ENCODE results near the gene RECQL5. TPM values are rescaled to one million over a fixed set of nuclear protein-coding genes. Genes with fewer than 3 reads are reported as not detected.

RECQL5 gene
- total RNA-seq, 1 donor from 2014 or later: 34.4 TPM

DNA sequence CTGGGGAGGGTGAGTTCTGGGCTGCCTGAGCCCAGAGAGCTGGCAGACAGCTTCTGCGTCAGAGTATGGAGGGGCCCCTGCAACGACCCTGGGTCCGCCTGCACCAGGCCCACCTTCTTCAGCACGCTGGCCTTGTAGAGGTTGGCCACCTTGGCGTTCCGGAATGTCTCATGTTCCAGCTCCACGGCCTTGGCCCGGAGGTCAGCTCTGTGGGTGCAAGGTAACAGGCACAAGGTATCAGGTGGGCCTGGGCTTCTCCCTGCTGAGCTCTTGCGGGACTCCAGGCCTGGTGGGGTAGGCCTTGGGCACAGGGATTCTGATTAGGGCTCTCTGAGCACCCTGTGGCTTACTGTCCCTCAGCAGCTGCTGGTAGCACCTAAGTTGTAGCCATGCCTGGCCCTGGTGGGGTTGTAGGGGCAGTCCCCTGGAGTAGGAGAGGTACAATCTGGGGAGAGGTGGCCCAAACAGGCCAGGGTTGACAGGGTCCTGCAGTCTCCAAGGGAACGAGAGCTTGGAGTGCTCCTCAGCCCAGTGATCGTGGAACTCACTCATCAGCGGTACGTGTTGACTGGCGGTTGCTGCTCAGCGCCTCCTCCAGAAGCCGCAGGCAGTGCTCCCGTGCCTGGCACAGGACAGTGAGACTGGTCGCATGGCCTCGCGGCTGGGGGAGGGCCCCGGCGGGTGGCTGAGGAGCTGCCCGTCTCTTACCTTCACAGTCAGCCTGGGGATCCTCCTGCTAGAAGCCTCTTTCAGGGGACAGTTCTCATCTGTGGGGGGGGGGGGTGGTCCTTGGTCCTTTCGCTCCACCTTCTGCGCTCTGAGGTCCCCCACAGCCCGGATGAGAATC lies 36.7 kb downstream of the RECQL5 start:
- H3K36me3 Mint-ChIP-seq (ENCODE audit: low read depth): no peaks in the 10 kb centered on the region
- no peaks in the 10 kb centered on the region for H3K9me3 Mint-ChIP-seq
- peaks cover 2% of the 10 kb centered on the region for H3K4me1 Mint-ChIP-seq
- H3K27ac Mint-ChIP-seq: no peak overlapping the region
- no peak for DNase-seq
- H3K4me3 Mint-ChIP-seq: no peak overlapping the region
- intact Hi-C loops (cut with micrococcal nuclease): no loop called here
- no peaks in the 10 kb centered on the region for H3K27me3 Mint-ChIP-seq

DNA sequence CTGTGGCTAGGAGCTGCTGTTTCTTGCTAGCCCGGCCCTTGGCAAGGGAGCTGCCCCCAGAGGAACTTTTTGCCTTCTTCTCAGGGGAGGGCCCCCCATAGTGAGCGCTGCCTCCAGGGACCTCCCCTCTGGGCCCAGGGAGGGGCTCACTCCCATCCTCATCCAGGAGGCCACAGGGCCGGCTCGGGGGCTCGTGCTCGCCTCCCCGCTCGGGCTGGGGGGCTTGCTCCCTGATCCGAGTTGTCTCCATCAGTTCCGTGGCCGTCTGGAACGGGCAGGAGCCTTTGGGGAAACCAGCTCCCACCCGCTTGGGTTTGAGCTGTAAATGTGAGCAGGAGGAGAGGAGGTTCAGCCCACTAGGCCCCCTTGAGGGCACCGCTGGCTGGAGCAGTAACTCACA lies 37.8 kb downstream of the RECQL5 start:
- intact Hi-C loops (cut with micrococcal nuclease): no loop called here
- no peaks in the 10 kb centered on the region for H3K36me3 Mint-ChIP-seq (ENCODE audit: low read depth)
- H3K9me3 Mint-ChIP-seq: no peaks in the 10 kb centered on the region
- H3K4me3 Mint-ChIP-seq: no peak overlapping the region
- DNase-seq: no peak
- H3K4me1 Mint-ChIP-seq: peaks cover 2% of the 10 kb centered on the region
- no peak overlapping the region for H3K27ac Mint-ChIP-seq
- H3K27me3 Mint-ChIP-seq: no peaks in the 10 kb centered on the region

DNA sequence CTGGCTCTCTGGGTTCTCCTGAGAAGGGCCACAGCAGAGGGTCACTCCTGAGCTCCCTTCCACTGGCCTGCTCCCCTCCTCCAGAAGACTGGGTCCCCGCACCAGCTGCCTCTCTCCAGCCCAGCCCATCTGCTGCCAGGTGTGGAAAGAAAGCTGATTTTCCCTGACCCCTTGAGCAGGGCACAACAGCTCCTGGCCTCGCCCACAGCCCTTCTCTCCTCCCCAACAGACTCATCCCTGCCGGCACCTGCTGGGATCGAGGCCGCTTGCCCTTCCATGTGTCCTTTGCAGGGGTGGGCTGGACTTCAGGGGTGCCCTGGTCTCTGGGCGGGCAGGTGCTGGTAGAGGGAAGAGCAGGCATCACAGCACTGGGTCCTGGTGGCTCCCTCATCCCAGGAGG lies 38.5 kb downstream of the RECQL5 start:
- Mint-ChIP-seq H3K36me3 (ENCODE audit: low read depth) (no peaks in the 10 kb centered on the region), H3K9me3 (no peaks in the 10 kb centered on the region), H3K4me3 (no peak overlapping the region), H3K27ac (no peak overlapping the region), H3K4me1 (no peaks in the 10 kb centered on the region), H3K27me3 (no peaks in the 10 kb centered on the region)
- intact Hi-C loops (cut with micrococcal nuclease): no loop called here
- DNase-seq: no peak

DNA sequence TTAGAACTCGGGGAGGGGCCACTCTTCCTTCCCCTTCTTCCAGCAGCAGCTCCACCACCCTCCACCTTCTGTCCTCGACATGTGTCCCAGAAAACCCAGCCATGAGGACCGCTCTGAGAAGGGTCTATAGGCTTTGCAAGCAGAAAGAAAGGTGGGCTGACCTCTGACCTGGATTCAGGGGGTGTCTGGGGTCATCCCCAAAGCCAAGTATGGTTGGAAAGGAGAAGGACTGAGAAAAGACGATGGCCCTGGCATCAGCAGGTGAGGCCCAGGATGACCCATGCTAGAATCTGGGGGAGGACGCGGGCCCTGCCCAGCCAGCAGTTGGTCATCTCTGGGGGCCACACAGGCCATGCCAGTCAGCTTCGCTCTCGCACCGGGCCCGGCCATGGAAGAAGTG lies 39.9 kb downstream of the RECQL5 start:
- no peak overlapping the region for H3K4me3 Mint-ChIP-seq
- intact Hi-C loops (cut with micrococcal nuclease): no loop called here
- H3K4me1 Mint-ChIP-seq: no peaks in the 10 kb centered on the region
- H3K27me3 Mint-ChIP-seq: no peaks in the 10 kb centered on the region
- H3K36me3 Mint-ChIP-seq (ENCODE audit: low read depth): no peaks in the 10 kb centered on the region
- no peak overlapping the region for H3K27ac Mint-ChIP-seq
- H3K9me3 Mint-ChIP-seq: no peaks in the 10 kb centered on the region
- no peak for DNase-seq

DNA sequence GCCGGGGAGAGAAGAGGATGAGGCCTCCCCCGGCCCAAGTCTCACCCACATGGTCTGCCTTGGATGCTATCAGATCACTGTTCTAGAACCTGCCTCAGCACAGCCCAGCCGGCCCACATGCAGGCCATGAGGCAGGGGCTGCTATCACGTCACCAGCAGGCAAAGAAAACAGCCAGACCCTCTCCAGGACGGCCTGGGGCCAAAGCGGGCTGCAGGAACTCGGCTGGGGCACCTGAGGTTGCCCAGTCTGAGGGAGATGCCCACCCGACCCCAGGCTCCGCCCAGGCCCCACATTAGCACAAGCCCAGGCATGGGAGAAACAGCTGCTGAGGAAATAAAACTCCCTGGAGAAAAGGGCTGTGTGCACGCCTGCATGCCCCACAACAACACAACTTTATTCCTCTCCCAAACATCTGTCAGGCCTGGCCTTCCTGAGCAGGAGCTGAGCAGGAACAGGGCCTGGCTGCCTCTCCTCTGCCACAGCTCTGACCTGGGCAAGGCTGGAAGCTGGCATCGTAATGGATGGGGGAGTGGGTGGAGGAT lies 40.4 kb downstream of the RECQL5 start:
- Mint-ChIP-seq H3K27me3 (no peaks in the 10 kb centered on the region), H3K36me3 (ENCODE audit: low read depth) (no peaks in the 10 kb centered on the region), H3K27ac (no peak overlapping the region), H3K4me1 (no peaks in the 10 kb centered on the region), H3K9me3 (no peaks in the 10 kb centered on the region), H3K4me3 (no peak overlapping the region)
- intact Hi-C loops (cut with micrococcal nuclease): no loop called here
- no peak for DNase-seq

DNA sequence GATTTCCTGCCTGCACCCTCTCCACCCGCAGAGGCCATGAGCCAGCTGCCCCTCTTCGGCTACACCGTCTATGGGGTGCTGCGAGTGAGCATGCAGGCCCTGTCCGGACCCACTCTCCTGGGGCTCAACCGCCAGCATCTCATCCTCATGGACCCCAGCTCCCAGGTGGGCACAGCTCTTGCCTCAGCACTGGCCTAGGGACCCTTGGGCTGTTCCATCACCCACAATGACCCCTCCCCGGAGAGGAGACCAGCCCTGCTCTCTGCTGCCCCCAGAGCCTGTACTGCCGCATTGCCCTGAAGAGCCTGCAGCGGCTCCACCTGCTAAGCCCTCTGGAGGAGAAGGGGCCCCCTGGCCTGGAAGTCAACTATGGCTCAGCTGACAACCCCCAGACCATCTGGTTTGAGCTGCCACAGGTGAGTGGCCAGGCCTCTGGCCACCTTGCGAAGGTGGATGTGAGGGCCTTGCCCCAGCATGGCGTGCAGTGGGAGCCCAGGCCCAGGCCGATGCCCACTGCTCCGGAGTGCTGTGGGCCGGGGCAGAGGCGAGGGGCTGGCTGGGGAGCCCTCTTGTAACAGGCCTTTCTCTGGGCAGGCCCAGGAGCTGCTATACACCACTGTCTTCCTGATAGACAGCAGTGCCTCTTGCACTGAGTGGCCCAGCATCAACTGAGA lies 41.0 kb downstream of the RECQL5 start:
- H3K4me1 Mint-ChIP-seq: no peaks in the 10 kb centered on the region
- no peak overlapping the region for H3K4me3 Mint-ChIP-seq
- H3K27ac Mint-ChIP-seq: no peak overlapping the region
- H3K27me3 Mint-ChIP-seq: no peaks in the 10 kb centered on the region
- no peaks in the 10 kb centered on the region for H3K9me3 Mint-ChIP-seq
- intact Hi-C loops (cut with micrococcal nuclease): no loop called here
- H3K36me3 Mint-ChIP-seq (ENCODE audit: low read depth): no peaks in the 10 kb centered on the region
- peak; percentile 71 for DNase-seq

DNA sequence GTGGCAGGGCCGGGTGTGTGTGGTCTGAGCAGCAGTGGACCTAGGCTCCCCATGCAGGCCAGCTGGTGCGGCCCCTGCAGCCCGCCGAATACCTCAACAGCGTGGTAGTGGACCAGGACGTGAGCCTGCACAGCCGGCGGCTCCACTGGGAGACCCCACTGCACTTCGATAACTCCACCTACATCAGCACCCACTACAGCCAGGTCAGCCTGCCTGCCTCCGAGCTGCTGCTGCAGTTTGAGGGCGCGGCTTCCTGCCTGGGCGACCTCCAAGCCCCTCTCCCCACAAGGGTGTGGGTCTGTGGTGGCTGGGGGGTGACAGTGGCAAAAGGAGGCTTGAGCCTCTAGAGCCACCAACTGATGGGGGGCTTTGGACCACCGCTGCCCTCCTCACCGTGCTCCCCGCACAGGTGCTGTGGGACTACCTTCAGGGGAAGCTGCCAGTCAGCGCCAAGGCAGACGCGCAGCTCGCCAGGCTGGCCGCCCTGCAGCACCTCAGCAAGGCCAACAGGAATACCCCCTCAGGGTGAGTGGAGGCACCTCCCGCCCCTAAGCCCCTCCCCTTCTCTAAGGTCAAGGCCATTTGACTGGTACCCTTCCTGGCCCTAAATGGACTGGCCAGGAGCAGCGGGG lies 42.1 kb downstream of the RECQL5 start:
- Mint-ChIP-seq H3K4me3 (no peak overlapping the region), H3K4me1 (no peaks in the 10 kb centered on the region), H3K27me3 (no peaks in the 10 kb centered on the region), H3K9me3 (no peaks in the 10 kb centered on the region), H3K27ac (no peak overlapping the region), H3K36me3 (ENCODE audit: low read depth) (no peaks in the 10 kb centered on the region)
- no peak for DNase-seq
- intact Hi-C loops (cut with micrococcal nuclease): no loop called here

DNA sequence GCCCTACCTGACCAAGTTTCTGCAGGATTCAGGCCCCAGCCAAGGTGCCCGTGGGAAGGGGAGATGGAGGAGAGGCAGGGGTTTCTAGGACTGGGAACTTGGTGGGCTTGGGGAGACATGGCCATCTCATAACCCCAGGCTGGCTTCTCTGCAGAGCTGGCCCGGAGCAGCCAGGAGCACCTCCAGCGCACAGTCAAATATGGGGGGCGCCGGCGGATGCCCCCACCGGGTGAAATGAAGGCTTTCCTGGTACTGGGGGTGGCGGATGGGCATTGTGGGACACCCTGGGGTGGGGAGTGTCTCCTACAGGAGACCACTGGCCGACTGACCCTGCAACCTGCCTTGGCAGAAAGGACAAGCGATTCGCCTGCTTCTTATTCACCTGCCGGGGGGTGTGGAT lies 42.9 kb downstream of the RECQL5 start:
- no peak overlapping the region for H3K4me3 Mint-ChIP-seq
- no peaks in the 10 kb centered on the region for H3K27me3 Mint-ChIP-seq
- no peak for DNase-seq
- no peaks in the 10 kb centered on the region for H3K36me3 Mint-ChIP-seq (ENCODE audit: low read depth)
- no peaks in the 10 kb centered on the region for H3K4me1 Mint-ChIP-seq
- intact Hi-C loops (cut with micrococcal nuclease): no loop called here
- no peaks in the 10 kb centered on the region for H3K9me3 Mint-ChIP-seq
- H3K27ac Mint-ChIP-seq: no peak overlapping the region

DNA sequence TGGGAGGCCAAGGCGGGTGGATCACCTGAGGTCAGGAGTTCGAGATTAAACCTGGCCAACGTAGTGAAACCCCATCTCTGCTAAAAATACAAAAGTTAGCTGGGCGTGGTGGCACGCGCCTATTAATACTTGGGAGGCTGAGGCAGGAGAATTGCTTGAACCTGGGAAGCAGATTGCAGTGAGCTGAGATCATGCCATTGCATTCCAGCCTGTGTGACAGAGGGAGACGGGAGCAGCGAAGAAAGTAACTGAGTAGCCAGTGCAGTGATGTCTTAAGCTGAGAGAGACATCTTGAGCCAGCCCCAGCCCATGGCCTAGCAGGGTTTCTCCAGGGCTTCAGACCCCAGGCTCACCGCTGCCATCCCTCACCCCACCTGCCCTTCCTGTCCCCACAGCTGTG lies 43.6 kb downstream of the RECQL5 start:
- H3K27me3 Mint-ChIP-seq: no peaks in the 10 kb centered on the region
- intact Hi-C loops (cut with micrococcal nuclease): no loop called here
- H3K9me3 Mint-ChIP-seq: no peaks in the 10 kb centered on the region
- DNase-seq: no peak
- H3K27ac Mint-ChIP-seq: no peak overlapping the region
- H3K4me1 Mint-ChIP-seq: no peaks in the 10 kb centered on the region
- H3K36me3 Mint-ChIP-seq (ENCODE audit: low read depth): no peaks in the 10 kb centered on the region
- H3K4me3 Mint-ChIP-seq: no peak overlapping the region

DNA sequence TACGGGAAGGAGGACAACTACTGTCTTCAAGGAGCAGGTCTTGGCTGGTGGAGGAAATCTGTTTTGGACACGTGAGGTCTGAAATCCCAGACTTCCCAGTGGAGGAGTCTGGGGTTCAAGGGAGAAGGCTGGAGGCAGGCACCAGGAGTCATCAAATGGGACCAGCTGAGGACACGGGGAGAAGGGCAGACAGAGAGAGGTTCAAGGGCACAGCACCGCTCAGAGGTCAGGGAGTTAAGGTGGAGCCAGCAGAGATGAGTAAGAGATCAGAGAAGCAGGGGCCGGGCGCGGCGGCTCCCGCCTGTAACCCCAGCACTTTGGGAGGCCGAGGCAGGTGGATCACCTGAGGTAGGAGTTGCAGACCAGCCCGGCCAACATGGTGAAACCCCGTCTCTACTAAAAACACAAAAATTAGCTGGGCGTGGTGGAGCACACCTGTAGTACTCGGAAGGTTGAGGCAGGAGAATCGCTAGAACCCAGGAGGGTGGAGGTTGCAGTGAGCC lies 44.1 kb downstream of the RECQL5 start:
- Mint-ChIP-seq H3K27ac (no peak overlapping the region), H3K9me3 (no peaks in the 10 kb centered on the region), H3K27me3 (no peaks in the 10 kb centered on the region), H3K4me1 (no peaks in the 10 kb centered on the region), H3K4me3 (no peak overlapping the region), H3K36me3 (ENCODE audit: low read depth) (no peaks in the 10 kb centered on the region)
- DNase-seq: no peak
- intact Hi-C loops (cut with micrococcal nuclease): no loop called here

DNA sequence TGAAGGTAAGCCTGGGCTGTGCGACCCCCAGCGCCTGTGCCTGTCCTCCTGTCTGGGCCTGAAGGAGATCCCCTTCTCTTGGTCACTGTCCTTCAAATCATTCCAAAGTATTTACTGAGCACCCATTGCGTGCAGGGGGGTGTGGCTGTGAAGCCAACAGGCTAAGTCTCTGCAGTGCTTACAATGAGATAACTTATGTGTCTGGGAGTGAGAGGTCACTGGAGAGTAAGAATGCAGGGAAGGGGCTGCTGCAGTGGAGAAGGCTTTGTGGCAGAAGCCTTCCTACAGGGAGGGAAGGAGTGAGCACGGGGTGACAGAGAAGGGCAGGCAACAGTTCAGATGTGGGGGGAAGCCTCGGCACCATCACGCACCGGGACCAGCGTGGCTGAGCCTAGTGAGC lies 44.9 kb downstream of the RECQL5 start:
- intact Hi-C loops (cut with micrococcal nuclease): no loop called here
- Mint-ChIP-seq H3K9me3 (no peaks in the 10 kb centered on the region), H3K27ac (no peak overlapping the region), H3K4me3 (no peak overlapping the region), H3K36me3 (ENCODE audit: low read depth) (no peaks in the 10 kb centered on the region), H3K27me3 (no peaks in the 10 kb centered on the region), H3K4me1 (no peaks in the 10 kb centered on the region)
- DNase-seq: no peak

DNA sequence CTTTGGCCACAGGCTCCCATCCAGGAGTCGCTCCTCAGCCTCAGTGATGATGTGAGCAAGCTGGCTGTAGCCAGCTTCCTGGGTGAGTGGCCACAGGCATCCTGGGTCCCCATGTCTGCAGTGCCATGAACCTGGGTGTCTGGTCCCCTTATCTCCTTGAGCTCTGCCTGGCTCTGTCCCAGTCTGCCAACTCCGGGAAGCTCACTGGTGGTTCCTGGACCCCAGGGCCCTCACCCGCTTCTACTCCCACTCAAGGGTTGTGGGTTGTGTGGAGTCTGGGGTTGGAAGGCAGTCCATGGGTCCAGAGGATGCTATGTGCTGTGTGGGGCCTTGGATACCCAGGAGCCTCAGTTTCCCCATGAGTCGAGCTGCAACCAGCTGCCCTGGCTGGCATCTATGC lies 45.5 kb downstream of the RECQL5 start:
- no peaks in the 10 kb centered on the region for H3K9me3 Mint-ChIP-seq
- H3K4me1 Mint-ChIP-seq: no peaks in the 10 kb centered on the region
- H3K27ac Mint-ChIP-seq: no peak overlapping the region
- no peak for DNase-seq
- H3K4me3 Mint-ChIP-seq: no peak overlapping the region
- H3K36me3 Mint-ChIP-seq (ENCODE audit: low read depth): no peaks in the 10 kb centered on the region
- intact Hi-C loops (cut with micrococcal nuclease): no loop called here
- no peaks in the 10 kb centered on the region for H3K27me3 Mint-ChIP-seq

DNA sequence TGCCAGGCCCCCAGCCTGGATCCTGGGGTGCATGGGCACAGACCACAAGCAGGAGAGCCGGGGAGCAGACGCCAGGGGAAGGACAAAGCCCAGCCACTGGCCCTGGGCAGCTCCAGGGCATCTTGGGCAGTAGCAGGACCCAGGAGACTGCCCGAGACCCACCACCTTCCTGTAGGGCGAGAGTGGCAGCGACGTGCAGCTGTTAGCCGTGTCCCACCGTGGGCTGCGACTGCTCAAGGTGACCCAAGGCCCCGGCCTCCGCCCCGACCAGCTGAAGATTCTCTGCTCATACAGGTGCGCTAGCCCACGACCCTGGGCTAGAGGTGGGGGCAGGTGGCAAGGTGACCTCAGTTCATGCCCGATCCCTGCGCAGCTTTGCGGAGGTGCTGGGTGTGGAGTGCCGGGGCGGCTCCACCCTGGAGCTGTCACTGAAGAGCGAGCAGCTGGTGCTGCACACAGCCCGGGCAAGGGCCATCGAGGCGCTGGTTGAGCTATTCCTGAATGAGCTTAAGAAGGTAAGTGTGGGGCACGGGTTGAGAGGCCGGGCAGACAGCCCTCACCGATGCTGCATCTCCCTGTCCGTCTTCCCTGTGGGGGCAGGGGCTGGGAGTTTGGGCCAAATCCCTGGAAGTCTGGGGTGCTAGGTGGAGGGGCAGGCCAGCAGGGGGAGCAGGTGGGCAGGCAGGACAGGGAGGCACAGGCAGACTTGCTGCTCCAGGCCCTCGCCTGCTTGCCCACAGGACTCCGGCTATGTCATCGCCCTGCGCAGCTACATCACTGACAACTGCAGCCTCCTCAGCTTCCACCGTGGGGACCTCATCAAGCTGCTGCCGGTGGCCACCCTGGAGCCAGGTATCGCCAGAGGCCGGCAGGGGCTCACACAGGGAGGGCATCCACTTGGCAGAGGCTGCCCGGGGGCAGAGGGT lies 47.2 kb downstream of the RECQL5 start:
- Mint-ChIP-seq H3K27ac (no peak overlapping the region), H3K36me3 (ENCODE audit: low read depth) (no peaks in the 10 kb centered on the region)

More for the DNA sequence above, 47.2 kb downstream of the RECQL5 start:
- no peak overlapping the region for H3K4me3 Mint-ChIP-seq
- H3K9me3 Mint-ChIP-seq: no peaks in the 10 kb centered on the region
- H3K4me1 Mint-ChIP-seq: no peaks in the 10 kb centered on the region
- peak; percentile 74 for DNase-seq
- H3K27me3 Mint-ChIP-seq: no peaks in the 10 kb centered on the region
- intact Hi-C loops (cut with micrococcal nuclease): no loop called here
